Gastroesophageal sphincter (tissue), 4 donors: ENCODE measurements around the gene UGT2B7. TPM values are rescaled to one million over a fixed set of nuclear protein-coding genes. Genes with fewer than 3 reads are reported as not detected.

Source experiments
- ATAC-seq: fragments of 150-250 bp; one replicate; pipeline ENCODE4 v1.9.1; 2016; ENCODE audit warnings: mild to moderate bottlenecking, moderate library complexity
- H3K27ac ChIP-seq, 4 donors: fragments of 200-600 bp; sonication (generic) in 3 of 4; 1 replicate in 3 of 4; 2 replicates in 1 of 4; pipeline ENCODE4 v1.5.1; 2016 to 2019
- H3K27me3 ChIP-seq: fragments of 200-600 bp; sonication (generic); one replicate; pipeline ENCODE4 v1.5.1; 2019
- H3K36me3 ChIP-seq, 2 donors: fragments of 200-600 bp; sonication (generic); one replicate each; pipeline ENCODE4 v1.5.1; 2019; ENCODE audit warnings: control low read depth in 1 of 2
- H3K4me1 ChIP-seq, 3 donors: fragments of 200-600 bp; sonication (generic); 1 replicate in 2 of 3; 2 replicates in 1 of 3; pipeline ENCODE4 v1.5.1; 2016 to 2019; ENCODE audit warnings: control low read depth in 2 of 3
- H3K4me3 ChIP-seq, 2 donors: fragments of 200-600 bp; sonication (generic); one replicate each; pipeline ENCODE4 v1.5.1; 2019; ENCODE audit warnings: mild to moderate bottlenecking in 1 of 2, moderate library complexity in 1 of 2
- H3K9me3 ChIP-seq, 3 donors: fragments of 200-600 bp; sonication (generic); one replicate each; pipeline ENCODE4 v1.5.1; 2017 to 2019; ENCODE audit warnings: control low read depth in 2 of 3
- CTCF ChIP-seq, 4 experiments: fragments of 200-600 bp in 2 of 4; fragments of 450-650 bp in 2 of 4; sonication (generic) in 1 of 4; IDR thresholded peaks; one replicate each; pipeline ENCODE4 v1.5.1; 2017 to 2019; ENCODE audit warnings: antibody characterized with exemption in 4 of 4, mild to moderate bottlenecking in 2 of 4, moderate library complexity in 2 of 4
- EP300 ChIP-seq: sonication (generic); formaldehyde crosslinking; IDR thresholded peaks from one replicate; pipeline ENCODE4 v1.6.1; 2017; ENCODE audit warnings: antibody characterized with exemption, mild to moderate bottlenecking
- POLR2A ChIP-seq, 2 donors: fragments of 450-650 bp; IDR thresholded peaks; one replicate each; pipeline ENCODE4 v1.6.1; 2017; ENCODE audit warnings: antibody characterized with exemption in 2 of 2, mild to moderate bottlenecking in 2 of 2, moderate library complexity in 1 of 2
- POLR2AphosphoS5 ChIP-seq: sonication (generic); formaldehyde crosslinking; IDR thresholded peaks from one replicate; pipeline ENCODE4 v1.6.1; 2017; ENCODE audit warnings: antibody characterized with exemption
- WGBS, 2 donors: methylation state at CpG; one replicate each; pipeline ENCODE4 v1.1.5; 2018; ENCODE audit warnings: low coverage in 1 of 2; 5-methylcytosine and 5-hydroxymethylcytosine counted together
- total RNA-seq, 4 donors: library from RNA; depleted of rRNA; stranded (reverse); fragments of >200 nt; gene quantifications; one replicate each; pipeline ENCODE4 v1.1.0, GENCODE V29; 2016

The UGT2B7 gene
- total RNA-seq, 4 donors from 2014 or later = not detected

GRCh38 chr4:69070590-69070989 lies 25.7 kb upstream of the UGT2B7 start:
- Histone ChIP-seq H3K4me3 (no peak overlapping the region), H3K9me3 (no peaks in the 10 kb centered on the region), H3K27me3 (no peaks in the 10 kb centered on the region), H3K36me3 (no peaks in the 10 kb centered on the region), H3K27ac (no peak overlapping the region), H3K4me1 (no peaks in the 10 kb centered on the region)
- ATAC-seq = no peak
- WGBS, 2 donors = 0 to 72% methylated on average over 1 to 2 of the region's 2 CpGs
- no peak for TF ChIP-seq POLR2A (IDR thresholded peaks at IDR 0.05)
- no peak for TF ChIP-seq EP300
- no peak for TF ChIP-seq POLR2AphosphoS5

GRCh38 chr4:69071286-69071685 lies 25.0 kb upstream of the UGT2B7 start:
- ATAC-seq = no peak
- no peaks in the 10 kb centered on the region for H3K9me3 ChIP-seq
- TF ChIP-seq POLR2A (IDR thresholded peaks at IDR 0.05) = no peak
- no peak for TF ChIP-seq POLR2AphosphoS5
- no peak for TF ChIP-seq EP300
- no peak for TF ChIP-seq CTCF (IDR thresholded peaks at IDR 0.05)
- H3K4me1 ChIP-seq = no peaks in the 10 kb centered on the region
- H3K4me3 ChIP-seq = no peak overlapping the region
- H3K27me3 ChIP-seq = no peaks in the 10 kb centered on the region
- whole genome bisulfite sequencing, 2 donors = 72 to 100% methylated on average over 1 of the region's 1 CpG
- no peaks in the 10 kb centered on the region for H3K36me3 ChIP-seq
- H3K27ac ChIP-seq = no peak overlapping the region

- Histone ChIP-seq H3K9me3 (peaks cover 0 to 7% (median 0%) of the 10 kb centered on the region in 3 donors), H3K4me1 (no peaks in the 10 kb centered on the region), H3K36me3 (no peaks in the 10 kb centered on the region), H3K27ac (no peak overlapping the region), H3K4me3 (no peak overlapping the region), H3K27me3 (no peaks in the 10 kb centered on the region)
- WGBS, 2 donors = 64 to 91% methylated on average over 1 of the region's 1 CpG
- ATAC-seq = no peak
- no peak for TF ChIP-seq POLR2A (IDR thresholded peaks at IDR 0.05)
- TF ChIP-seq POLR2AphosphoS5 = no peak
- no peak for TF ChIP-seq CTCF (IDR thresholded peaks at IDR 0.05)
- no peak for TF ChIP-seq EP300
These were observed 22.9 kb upstream of the UGT2B7 start for GRCh38 chr4:69073375-69073774.

- Histone ChIP-seq H3K36me3 (no peaks in the 10 kb centered on the region), H3K27me3 (no peaks in the 10 kb centered on the region), H3K27ac (no peak overlapping the region), H3K4me3 (no peak overlapping the region), H3K4me1 (no peaks in the 10 kb centered on the region), H3K9me3 (peaks cover 0 to 7% (median 0%) of the 10 kb centered on the region in 3 donors)
- no peak for ATAC-seq
- 44 to 47% methylated on average over 4 of the region's 4 CpGs for WGBS, 2 donors
- TF ChIP-seq POLR2A (IDR thresholded peaks at IDR 0.05) = no peak
- TF ChIP-seq EP300 = no peak
- TF ChIP-seq CTCF (IDR thresholded peaks at IDR 0.05) = no peak
- TF ChIP-seq POLR2AphosphoS5 = no peak
These were observed 21.0 kb upstream of the UGT2B7 start for GRCh38 chr4:69075061-69075792.

GRCh38 chr4:69078852-69079251 lies 17.4 kb upstream of the UGT2B7 start:
- Histone ChIP-seq H3K27ac (no peak overlapping the region), H3K36me3 (no peaks in the 10 kb centered on the region), H3K9me3 (peaks cover 0 to 7% (median 0%) of the 10 kb centered on the region in 3 donors), H3K4me1 (no peaks in the 10 kb centered on the region), H3K27me3 (no peaks in the 10 kb centered on the region), H3K4me3 (no peak overlapping the region)
- ATAC-seq = no peak
- TF ChIP-seq POLR2AphosphoS5 (no peak), CTCF (IDR thresholded peaks at IDR 0.05) (no peak), POLR2A (IDR thresholded peaks at IDR 0.05) (no peak), EP300 (no peak)
- WGBS, 2 donors = 100% methylated on average over 1 of the region's 2 CpGs; no CpG with 5 or more reads in 1 of the 2 donors
